ENCODE measurements around the gene SOS2.

Gene SOS2

DNA sequence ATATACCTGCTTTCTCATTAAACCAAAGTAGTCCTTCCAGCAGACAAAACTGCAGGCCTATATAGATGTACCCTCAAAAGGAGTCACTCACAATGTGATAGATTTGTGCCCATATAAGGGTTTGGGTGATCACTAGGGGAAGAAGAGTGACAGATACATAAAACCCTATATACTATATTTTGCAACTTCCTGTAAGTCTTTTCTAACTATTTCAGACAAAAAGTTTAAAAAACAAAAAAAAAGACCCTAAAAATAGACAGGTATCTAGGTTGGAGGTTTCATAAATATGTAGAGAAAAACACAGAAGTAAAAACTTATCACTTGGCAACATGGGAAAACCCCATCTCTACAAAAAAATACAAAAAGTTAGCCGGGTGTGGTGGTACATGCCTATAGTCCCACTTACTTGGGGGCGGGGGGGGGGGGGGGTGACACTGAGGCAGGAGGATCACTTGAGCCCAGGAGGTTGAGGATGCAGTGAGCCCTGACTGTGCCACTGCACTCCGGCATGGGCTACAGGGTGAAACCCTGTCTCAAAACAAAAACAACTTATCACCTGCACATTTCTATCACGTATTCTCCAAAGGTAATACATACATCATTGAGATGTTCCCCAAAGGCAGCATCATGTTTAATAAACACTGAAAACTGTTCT is 117.9 kb downstream of the SOS2 start:
- no peak for FAIRE-seq

DNA sequence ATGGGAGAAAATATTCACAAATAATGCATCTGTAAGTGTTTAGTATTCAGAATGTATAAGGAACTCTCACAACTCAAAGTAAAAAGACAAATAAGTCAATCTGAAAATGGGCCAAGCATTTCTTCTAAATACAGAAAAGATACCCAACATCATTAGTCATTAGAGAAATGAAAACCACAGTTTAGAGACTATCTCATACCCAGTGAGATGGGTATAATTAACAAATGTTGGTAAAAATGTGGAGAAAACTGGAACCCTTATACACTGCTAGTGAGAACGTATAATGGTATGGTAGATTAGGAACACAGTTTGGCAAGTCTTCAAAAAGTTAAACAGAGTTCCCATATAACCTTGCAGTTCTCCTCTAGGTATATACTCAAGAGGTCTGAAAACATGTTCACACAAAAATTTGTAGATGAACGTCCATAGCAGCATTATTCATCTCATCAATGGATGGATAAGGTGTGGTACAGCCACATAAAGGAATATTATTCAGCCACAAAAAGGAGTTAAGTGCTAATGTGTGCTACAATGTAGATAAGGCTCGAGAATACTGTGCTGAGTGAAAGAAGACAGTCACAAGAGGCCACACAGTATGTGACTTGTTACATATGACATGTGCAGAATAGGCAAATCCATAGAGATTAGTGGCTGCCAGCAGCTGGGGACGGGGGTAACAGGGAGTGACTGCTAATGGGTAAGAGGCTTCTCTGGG is 120.9 kb downstream of the SOS2 start:
- no peak for FAIRE-seq

DNA sequence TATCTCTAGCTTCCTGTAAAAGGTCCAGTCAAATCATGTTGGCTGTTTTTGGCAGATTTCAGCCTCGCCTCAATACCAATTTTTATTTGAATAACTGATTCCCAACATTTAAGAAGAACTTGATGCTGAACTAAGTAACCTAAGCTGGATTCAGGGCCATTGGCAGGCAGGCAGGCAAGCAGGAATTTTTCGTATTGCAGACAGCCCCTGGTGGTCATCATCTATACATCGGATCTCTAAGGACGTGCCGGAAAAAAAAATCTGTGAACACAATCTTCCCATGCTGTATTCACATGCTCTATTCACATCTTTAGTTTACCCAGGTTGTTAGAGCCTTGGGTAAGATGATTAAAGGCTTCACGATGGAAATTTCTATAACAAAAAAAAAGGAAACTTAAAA is 122.0 kb downstream of the SOS2 start:
- no peak for FAIRE-seq

DNA sequence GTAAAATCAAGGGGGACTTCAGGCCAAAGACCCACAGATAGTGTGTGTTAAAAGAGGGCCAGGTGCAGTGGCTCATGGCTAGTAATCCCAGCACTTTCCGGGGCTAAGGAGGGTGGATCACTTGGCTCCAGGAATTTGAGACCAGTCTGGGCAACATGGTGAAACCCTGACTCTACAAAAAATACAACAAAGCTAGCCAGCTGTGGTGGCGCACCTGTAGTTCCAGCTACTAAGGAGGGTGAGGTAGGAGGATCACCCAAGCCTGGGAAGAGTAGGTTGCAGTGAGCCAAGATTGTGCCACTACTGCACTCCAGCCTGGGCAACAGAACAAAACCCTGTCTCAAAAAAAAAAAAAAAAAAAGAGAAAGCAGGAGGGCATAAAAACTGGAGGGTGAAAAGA is 123.5 kb downstream of the SOS2 start:
- no peak for FAIRE-seq

DNA sequence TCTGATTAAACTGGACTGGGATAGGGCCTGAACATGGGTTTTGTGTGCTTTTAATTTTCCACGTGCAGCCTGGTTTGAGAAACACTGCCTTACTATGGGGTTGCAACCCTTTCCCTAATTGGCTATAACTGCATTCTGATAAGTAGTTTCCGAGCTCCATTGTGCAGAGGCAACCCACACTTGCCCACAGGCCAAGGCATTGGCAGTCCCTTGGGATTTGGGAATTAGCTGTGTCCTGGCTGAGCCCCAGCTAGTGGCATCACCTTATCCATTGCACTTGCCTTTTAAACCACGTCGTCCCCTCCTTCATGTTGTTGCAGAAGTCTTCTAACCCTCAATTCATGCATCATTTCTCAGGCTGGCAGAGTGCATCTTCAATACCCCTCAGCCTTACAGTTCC is 125.2 kb downstream of the SOS2 start:
- no peak for FAIRE-seq

DNA sequence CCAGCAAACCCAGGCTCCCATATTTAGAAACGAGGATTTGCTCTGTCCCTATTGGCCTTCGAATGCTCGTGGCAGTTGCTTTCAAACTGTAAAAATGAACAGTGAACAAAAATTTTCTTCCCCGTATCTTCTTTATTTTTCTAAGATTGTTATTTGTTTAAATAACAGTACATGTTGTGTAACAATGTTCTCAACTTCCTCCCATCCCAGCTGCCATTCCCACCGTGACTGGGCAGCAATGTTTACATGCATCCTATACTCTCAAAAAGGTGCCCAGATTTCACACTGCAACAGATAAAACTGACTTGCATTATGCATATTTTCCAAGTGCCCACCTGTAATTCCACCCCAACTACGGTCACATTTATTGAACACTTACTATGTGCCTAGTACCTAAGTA is 127.8 kb downstream of the SOS2 start:
- FAIRE-seq, result no peak

DNA sequence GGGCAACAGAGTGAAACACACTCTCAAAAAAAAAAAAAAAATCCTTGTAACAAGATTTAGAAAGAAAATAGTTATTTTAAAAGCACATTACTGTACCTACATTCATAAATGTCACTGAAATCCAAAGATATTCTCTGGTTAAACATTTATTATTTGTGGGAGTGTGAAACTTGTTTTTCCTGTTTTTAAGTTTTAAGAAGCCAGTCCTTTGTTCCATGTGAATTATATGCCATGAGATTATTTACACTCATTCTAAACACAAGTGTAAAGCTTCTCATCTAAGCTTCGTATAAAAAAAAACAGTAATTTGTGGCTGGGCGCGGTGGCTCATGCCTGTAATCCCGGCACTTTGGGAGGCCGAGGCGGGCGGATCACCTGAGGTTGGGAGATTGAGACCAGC is 130.0 kb downstream of the SOS2 start:
- FAIRE-seq, result no peak

DNA sequence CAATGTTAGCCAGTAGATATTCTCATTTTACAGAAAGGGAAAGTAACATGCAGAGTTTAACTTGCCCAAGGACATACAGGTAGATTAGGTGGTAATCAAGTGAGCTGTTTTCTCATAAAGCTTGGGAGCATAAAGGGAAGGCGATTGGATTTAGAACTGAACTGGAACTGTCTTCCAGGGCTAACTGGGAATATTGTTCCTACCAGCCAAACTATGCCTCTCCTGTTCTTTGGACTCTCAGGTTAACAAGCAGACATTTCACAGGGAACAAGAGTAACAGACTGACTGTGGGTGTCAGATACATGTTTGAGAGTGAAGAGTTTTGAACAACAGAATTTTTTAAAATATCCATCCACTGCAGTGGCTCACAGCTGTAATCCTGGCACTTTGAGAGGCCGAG is 130.6 kb downstream of the SOS2 start:
- FAIRE-seq, result no peak

DNA sequence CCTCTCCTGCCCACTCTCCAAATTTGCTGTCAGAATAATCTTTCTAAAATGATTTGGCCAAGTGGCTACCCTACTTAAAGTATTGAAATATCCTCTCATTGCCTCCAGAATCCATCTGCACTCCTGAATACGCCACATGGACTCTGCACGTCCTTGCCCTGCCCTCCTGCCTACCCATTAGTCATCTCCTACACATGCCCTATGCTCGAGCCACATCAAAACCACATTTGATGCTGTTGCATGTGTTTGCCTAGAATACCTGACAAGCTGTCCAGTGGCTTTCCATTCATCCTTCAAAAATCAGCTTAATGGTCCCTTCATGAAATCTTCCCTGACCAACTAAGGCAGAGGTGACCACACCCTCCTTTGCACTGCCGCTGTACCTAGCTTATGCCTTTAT is 132.0 kb downstream of the SOS2 start:
- no peak for FAIRE-seq

DNA sequence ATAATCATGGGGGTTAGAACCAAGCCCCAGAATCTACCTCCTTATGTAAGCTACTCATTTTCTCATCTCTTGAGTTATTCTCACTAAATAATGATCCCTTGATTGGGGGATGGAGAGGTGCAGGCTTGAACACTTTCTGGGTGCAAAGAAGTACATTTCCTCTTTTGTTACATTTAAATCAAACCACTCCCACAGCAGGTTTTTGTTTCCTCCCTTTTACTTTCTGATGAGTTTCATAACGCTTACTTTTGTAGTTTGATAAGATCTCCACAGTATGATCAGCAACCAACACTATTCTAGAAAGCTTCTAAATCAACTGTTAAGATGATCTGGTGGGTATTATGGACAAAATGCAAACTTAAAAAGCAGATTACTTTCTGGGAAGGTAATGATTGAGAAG is 135.5 kb downstream of the SOS2 start:
- FAIRE-seq, result no peak

DNA sequence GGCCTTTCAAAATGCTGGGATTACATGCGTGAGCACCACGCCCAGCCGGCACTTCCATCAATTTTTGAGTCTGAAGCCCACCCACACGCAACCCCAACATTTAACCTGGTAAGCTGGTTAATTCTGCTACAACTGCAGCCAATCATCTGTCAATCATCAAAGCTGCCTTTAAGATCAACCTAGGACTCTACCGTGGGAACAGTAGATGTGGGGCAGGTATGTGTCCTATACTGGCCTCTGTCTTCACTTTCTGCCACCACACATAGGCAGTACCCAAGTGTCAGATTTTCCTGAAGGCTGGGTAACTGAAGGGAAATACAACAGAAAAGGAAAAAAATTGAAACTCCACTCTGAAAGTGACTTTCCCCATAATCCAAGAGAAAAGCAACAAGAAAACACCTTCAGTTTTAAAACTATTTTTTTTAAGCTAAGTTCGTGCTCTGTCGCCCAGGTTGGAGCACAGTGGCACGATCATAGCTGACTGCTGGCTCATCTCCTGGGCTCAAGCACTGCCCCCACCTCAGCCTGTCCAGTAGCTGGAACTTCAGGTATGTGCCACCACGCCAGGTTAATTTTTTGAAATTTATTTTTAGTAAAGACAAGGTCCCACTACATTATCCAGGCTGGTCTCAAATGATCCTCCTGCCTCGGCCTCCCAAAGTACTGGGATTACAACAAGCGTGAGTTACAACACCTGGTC is 137.2 kb downstream of the SOS2 start:
- FAIRE-seq, result no peak

DNA sequence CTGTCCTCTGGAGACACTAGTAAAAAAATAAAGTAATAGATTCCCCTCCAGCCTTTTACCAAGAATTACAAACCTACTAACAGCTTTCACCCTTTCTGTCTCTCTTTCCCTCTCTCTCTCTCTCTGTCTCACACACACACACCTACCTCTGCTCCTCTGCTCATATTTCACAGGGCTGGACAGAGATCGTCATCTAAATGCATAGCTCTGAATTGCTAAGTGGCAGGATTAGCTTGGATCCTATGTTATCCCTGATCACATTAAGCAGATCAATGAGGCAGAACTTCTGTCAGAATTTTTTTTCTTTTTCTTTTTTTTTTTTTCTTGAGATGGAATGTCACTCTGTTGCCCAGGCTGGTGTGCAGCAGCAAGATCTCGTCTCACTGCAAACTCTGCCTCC is 137.9 kb downstream of the SOS2 start:
- FAIRE-seq, result no peak

DNA sequence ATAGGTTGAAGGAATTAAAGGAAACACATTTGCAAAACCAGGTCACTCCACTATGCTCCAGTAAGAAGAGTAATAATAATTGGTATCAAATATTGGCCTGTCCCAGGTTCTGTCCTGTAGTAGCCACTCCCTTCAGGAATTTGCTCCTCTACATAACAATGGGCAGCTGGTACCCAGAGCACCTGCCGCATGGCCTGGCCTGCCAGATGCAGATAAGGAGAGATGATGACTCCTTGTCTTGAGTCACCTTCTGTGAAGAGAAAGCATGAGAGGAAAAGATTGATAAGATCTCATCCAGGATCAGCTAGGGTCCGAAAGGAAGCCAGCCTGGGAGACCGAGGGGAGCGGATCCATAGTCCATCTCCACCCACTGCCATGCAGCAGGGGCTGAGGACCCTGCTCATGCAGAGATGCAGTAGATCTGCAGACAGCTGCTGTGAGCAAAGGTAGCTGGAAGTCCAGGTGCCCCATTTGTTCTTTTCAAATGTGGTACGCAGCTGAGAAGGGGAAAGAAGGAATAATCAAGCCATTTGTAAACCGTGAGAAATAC is 139.3 kb downstream of the SOS2 start:
- FAIRE-seq, result no peak

DNA sequence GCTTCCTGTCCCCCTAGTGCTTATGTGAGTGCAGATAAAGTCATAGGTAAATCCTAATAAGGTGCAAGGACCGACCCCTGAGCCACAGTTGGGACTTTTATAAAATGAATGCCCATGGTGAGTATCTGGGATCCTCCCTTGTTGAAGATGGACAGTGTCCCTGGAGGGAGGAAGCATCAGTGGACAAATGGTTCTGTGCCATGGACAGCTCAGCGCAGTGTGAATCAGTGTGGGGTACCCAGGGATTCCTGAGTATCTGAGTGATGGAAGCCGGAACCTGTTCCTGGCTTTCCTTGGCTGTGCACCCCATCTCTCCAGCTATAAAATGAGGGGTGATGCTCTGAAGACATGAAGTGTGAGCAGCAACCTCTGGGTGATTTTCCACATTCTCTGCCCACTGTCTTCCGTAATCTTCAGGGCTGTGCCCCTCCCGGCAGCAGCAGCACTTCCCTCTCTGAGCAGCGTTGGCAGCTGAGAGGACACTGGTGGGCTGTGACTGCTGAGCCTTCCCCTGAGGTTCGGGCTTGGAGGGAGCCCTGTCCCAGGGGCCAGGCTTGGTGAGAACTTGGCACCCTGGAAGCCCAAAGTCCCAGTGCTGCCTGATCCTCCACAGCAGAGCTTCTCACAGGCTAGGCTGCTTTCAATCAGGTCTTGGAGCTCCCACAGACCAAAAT is 140.0 kb downstream of the SOS2 start:
- no peak for FAIRE-seq

DNA sequence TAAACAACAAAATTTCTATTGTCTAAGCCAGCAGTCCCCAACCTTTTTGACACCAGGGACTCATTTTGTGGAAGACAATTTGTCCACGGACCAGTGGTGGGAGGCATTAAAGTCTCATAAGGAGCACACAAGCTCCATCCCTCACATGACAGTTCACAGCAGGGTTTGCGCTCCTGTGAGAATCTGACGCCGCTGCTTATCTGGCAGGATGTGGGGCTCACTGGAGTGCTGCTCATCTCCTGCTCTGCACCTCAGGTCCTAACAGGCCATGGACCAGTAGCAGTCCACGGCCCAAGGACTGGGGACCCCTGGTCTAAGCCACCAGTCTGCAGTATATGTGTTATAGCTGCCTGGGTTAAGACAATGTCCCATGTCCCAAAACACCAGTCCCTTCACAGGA is 142.2 kb downstream of the SOS2 start:
- no peak for FAIRE-seq

DNA sequence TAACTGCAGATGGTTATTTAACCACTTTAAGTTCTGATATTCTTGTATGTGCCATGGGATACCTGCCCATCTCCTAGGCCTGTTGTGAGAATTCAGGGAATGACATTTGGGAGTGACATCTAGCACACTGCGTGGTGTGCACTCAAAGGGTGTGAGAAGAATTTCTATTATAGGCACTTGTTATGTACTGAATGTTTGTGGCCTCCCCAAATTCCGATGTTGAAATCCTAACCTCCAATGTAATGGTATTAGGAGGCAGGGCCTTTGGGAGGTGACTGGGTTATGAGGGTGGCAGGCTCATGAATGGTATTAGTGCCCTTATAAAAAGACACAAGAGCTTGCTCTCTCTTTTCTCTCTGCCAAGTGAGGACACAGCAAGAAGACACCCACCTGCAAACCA is 142.6 kb downstream of the SOS2 start:
- FAIRE-seq, result no peak

DNA sequence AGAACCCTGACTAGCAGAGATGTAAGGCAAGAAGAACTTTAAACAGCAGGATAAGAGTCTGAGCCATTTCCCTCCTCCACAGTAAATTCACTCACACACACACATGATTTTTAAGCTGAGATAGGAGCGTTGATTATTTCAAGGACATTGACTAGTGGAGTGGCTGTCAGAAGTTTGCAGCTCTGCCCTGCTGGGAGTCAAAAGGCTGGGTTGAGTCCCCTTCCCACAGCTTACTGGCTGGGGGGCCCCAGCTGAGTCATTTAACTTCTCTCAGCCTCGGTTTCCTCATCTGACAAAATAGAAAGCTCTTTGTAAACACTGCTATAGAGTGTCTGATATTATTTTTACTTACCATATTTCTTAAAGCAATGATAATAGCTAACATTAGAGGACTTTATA is 143.3 kb downstream of the SOS2 start:
- no peak for FAIRE-seq

DNA sequence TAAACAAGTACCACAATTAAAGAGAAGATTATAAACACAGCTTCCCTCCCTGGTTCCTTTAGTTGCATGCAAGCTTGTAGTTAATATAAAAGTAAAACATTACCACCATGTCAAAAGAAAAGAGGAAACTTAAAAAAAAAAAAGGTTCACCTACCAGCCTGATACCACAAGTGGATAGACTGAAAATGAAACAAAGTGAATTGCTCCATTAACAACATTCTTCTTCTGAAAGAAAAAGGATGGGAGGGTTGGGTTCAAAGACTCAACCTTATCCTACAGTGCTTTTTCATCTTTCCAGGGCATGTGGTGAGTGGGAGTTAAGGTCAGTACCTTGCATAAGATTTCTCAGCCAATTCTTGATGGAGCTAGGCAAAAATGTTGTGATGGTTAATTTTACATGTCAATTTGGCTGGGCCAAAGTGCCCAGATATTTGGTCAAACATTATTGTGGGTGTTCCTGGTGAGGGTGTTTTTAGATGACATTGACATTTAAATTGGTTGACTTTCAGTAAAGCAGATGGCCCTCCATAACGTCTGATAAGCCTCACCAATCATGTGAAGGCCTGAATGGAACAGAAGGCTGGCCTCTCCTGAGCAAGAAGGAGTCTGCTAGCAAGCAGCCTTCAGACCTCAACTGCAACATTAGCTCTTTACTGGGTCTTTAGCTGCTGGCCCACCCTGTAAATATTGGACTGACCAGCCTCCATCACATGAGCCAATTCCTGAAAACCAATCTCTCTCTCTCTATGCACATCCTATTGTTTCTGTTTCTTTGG is 143.8 kb downstream of the SOS2 start:
- FAIRE-seq, result no peak

DNA sequence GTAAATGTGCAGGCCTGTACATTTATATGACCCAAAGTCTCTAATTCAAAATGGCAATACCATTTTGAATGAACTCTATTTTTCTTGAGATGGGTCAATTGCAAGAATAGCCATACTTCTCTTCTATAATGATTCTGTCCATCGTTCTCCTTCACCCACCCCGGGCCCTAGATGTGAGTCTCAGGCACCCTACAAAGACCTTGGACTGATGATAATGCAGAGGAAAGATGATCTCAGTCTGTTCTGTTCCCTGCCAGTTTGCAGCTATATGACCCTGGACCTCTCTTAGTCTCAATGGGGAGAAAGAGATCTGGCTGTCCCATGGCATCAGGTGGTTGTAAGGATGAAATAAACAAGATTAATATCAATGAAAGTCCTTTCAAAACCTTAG is 145.1 kb downstream of the SOS2 start:
- no peak for FAIRE-seq

DNA sequence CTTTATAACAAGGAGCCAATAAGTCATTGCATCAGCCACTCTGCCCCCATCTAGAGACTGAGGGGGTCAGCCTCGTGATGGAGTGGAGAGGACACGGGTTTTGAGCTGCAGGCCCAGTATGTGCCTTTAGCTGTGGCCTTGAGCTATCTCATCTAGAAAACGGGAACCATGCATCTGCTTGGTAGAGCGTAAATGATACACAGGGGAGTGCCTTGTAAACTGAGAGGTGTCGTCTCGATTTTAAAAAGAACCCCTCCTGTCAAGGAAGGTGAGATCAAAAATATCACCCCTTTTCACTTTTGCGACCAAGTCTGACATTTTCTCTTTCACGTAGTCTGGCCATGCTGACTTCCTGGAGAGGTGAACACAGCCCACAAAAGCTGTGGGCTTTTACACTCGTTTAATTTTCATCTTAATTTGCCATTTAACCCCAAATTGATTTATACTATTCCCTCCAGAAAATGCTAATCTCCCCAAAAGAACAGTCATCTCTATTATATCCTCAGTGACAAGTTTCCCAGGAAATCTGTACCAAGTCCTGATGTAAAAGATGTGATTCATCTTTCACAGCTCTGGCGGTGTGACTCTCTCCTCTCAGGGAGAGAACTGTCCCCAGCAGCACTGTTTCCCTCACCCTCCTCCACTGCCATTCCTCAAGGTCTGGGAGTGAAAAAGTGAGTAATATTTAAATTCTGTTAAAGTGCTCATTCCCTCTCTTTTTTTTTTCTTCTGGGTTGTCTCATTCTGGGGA is 145.6 kb downstream of the SOS2 start:
- FAIRE-seq, result no peak

DNA sequence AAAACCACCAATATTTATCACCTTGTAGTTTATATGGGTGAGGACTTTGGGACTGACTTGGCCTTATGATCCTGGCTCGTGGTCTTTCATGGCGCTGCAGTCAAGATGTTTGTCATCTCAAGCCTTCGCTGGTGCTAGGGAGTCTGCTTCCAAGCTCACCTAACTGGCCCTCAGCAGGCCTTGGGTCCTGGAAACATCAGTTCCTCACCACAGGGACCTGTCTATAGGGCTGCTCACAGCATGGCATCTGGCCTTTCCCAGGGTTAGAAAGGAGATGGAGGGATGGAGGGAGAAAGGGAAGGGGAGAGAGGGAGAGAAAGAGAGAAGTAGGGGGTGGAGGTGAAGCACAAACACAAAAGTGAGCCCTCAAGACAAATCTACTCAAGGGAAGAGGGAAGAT is 146.7 kb downstream of the SOS2 start:
- no peak for FAIRE-seq
